ENCODE results near the gene KCNMA1.

The KCNMA1 gene

DNA sequence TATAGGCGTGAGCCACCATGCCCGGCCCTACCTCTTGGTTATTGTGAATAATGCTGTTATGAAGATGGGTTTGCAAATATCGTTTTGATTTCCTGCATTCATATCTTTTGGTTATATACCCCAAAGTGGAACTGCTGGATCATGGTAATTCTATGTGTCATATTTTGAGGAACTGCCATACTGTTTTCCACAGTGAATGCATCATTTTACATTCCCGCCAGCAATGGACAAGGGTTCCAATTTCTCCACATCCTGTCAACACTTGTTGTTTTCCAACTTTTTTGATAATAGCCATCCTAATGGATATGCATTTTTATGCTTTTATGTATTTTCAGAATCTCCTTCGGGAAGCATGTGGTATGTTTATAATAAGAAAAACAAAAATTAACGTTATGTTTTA is 128.2 kb downstream of the KCNMA1 start:
- TF ChIP-seq, protein P1, sequence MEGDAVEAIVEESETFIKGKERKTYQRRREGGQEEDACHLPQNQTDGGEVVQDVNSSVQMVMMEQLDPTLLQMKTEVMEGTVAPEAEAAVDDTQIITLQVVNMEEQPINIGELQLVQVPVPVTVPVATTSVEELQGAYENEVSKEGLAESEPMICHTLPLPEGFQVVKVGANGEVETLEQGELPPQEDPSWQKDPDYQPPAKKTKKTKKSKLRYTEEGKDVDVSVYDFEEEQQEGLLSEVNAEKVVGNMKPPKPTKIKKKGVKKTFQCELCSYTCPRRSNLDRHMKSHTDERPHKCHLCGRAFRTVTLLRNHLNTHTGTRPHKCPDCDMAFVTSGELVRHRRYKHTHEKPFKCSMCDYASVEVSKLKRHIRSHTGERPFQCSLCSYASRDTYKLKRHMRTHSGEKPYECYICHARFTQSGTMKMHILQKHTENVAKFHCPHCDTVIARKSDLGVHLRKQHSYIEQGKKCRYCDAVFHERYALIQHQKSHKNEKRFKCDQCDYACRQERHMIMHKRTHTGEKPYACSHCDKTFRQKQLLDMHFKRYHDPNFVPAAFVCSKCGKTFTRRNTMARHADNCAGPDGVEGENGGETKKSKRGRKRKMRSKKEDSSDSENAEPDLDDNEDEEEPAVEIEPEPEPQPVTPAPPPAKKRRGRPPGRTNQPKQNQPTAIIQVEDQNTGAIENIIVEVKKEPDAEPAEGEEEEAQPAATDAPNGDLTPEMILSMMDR (IDR thresholded peaks at IDR 0.05; ENCODE audit: control insufficient read depth, extremely low read depth, insufficient read depth): no peak
- DNase-seq (ENCODE audit: low read depth): no peak
- H3K4me3 ChIP-seq (ENCODE audit: low read depth, low read length): no peak overlapping the region

DNA sequence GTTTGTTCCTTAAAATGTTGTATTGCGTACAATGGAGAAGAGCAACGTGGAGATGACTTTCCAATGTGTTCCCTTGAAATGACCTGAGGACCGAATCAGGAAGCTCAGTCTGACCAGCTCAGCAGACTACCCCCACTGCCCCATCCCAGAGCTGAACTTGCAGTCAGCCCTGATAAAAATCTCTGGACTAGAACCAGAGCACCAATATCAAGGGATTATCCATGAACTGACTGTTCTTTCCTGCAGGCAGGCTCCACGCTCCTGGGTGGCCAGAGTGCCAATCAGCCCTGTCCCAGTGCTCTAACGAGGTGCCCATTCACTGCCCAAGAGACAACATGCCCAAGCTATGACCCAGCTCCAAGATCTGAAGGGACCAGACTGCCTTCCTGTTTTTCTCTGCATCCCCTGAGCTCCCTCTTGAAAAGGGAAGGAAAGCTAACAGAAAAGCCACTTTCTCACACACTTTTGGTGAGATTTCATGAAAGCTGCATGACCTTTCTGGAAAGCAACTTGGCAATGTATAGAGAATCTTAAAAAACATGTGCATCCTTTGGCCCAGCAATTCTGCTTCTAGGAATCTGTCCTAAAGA is 130.2 kb downstream of the KCNMA1 start:
- DNase-seq (ENCODE audit: low read depth): peak; percentile 98
- TF ChIP-seq, protein P1 (IDR thresholded peaks at IDR 0.05; ENCODE audit: control insufficient read depth, extremely low read depth, insufficient read depth): no peak
- no peak overlapping the region for H3K4me3 ChIP-seq (ENCODE audit: low read depth, low read length)

DNA sequence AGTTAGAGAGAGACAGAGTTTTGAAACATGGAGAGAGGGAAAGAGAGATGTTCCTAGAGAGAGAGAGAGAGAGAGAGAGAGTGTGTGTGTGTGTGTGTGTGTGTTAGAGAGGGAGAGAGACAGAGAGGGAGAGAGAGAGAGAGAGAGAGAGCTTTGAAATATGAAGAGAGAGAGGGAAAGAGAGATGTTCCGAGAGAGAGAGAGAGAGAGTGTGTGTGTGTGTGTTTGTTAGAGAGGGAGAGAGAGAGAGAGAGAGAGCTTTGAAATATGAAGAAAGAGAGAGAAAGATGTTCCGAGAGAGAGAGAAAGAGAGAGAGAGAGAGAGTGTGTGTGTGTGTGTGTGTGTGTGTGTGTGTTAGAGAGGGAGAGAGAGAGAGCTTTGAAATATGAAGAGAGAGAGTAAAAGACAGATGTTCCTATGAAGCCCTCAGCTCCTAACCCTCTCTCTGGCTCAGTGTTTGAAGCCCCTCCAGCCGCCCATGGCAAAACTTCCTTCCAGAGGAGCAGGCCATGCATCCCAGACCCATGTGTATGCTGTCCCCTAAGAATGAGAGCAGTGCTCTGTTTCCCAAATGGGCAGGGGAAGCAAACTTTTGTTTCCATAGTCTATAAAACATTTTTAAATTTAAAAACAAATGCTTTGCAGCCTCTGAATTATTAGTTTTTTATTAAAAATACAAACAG is 130.9 kb downstream of the KCNMA1 start:
- no peak for DNase-seq (ENCODE audit: low read depth)
- TF ChIP-seq, protein P1 (IDR thresholded peaks at IDR 0.05; ENCODE audit: control insufficient read depth, extremely low read depth, insufficient read depth): no peak

DNA sequence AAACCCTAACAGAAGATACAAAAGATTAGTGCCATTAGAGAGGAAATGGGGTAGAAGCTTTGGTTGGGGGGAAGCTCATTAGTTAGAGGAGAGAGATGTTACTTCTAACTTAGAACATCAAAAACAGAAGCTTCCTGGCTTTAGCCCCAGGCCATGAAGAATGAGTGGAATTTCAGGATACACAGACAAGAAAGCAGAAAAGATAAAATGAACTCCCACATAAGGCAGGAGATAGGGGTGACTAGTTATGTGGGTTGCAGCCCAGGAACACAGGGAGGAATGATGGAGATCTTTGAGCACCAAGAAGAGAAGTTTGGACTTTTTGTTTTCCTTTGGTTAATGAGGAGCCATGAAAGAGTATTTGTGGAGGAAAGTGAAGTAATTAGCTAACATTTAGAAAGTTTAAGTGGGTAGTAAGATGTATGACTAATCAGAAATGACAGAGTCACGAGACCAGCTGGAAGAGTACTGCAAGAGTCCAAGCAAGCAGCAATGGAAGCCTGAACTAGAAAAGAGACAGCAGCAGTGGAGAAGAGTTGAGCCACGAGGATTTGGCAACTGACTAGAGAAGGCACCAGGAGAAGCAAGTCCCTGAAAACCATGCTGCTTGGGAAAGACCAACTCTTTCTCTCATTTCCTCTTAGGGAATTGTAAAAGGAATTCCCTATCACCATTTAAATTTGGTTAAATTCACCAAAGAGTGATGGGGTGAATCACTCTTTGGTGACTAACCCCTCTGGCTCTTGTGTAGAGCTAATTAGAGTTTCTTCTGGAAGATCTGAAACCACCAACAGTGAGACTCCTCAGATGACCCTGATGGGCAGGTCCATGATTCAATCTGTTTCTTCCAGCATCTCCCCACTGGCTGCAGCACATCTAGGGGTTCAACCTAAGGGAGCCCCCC is 131.9 kb downstream of the KCNMA1 start:
- no peak for DNase-seq (ENCODE audit: low read depth)
- TF ChIP-seq, protein P1 (IDR thresholded peaks at IDR 0.05; ENCODE audit: control insufficient read depth, extremely low read depth, insufficient read depth): no peak
- H3K4me3 ChIP-seq (ENCODE audit: low read depth, low read length): no peak overlapping the region

More for the DNA sequence above, 130.9 kb downstream of the KCNMA1 start:
- H3K4me3 ChIP-seq (ENCODE audit: low read depth, low read length): no peak overlapping the region

DNA sequence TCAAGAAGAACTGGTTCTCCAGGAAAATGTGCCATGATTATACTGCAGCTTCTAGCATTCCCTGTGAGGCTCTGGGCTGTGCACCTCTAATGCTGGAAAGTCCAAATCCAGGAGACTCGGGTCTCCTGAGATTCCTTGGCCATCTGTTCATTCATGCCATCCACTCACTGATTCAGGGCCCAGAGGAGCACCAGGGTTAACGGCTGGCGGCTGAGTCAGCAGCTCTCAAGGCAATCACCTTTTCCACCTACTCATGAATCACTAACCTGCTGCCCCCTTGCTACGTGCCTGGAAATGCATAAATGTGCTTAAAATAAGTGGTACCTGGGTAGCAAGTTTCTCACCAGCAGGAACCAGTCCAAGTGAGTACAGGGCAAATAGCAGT is 132.7 kb downstream of the KCNMA1 start:
- TF ChIP-seq, protein P1 (IDR thresholded peaks at IDR 0.05; ENCODE audit: control insufficient read depth, extremely low read depth, insufficient read depth): no peak
- H3K4me3 ChIP-seq (ENCODE audit: low read depth, low read length): no peak overlapping the region
- DNase-seq (ENCODE audit: low read depth): no peak

DNA sequence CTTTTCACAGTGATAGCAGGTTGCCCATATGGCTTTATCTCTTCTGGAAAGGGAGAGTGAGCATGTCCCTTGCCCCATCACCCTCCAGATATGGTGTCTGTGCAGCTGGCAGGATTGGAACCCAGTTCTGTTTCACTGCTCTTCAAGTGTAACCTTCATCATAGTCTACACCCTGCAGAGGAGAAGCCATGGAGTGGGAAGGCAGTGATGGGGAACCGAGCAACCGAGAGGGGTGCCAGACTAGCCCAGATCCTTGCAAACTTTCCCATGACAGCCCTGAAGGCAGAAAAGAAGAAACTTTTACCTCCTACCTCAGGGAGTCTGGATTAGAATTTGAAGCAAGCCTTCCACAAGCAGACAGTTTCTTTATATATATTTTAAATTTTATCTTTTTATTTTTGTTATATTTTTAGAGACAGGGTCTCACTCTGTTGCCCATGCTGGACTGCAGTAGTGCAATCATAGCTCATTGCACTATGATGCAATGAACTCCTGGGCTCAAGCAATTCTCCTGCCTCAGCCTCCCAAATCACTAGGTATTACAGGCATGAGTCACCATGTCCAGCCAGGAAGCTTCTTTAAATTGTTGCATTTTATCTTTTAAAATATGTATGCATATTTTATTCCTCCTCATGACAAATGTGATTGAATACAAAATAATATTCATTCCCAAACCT is 133.3 kb downstream of the KCNMA1 start:
- TF ChIP-seq, protein P1 (IDR thresholded peaks at IDR 0.05; ENCODE audit: control insufficient read depth, extremely low read depth, insufficient read depth): no peak
- no peak for DNase-seq (ENCODE audit: low read depth)
- H3K4me3 ChIP-seq (ENCODE audit: low read depth, low read length): no peak overlapping the region

Measured in LNCaP clone FGC (cell line).